Activated T-cell treated with anti-CD3 and anti-CD28 coated beads, Interleukin-2, amount 50 U/mL, for 48 hours (primary cell): ENCODE measurements around the gene NPTX1.
A peak's percentile ranks its signal among the peaks of the same experiment; 100 is the strongest.
"Not testable (repeated sequence)": the region's sequence is repeated elsewhere in the genome, so short reads cannot be mapped to it uniquely, and the experiment has no call there.

ENCODE experiments used
- DNase-seq, 2 experiments: peaks; one replicate each; pipeline ENCODE4 v3.0.0-alpha.2; 2020

The NPTX1 gene

GRCh38 chr17:80475910-80476876, at the start of gene NPTX1:
Gene NPTX1 (minus strand): TSS chr17:80476607. CDS start chr17:80476446, 161 bp downstream.
- peak in 1 of 2 experiments; percentile 41 for DNase-seq

GRCh38 chr17:80523956-80524712, 47.7 kb upstream of the NPTX1 start:
- DNase-seq: no peak

GRCh38 chr17:80523054-80523744, 46.8 kb upstream of the NPTX1 start:
- DNase-seq: no peak

GRCh38 chr17:80520810-80521455, 44.5 kb upstream of the NPTX1 start:
- DNase-seq: no peak

GRCh38 chr17:80519091-80519781, 42.8 kb upstream of the NPTX1 start:
- DNase-seq: no peak

- no peak for DNase-seq
Observed at GRCh38 chr17:80518392-80518791, 42.0 kb upstream of the NPTX1 start.

GRCh38 chr17:80517641-80518040, 41.2 kb upstream of the NPTX1 start:
- no peak for DNase-seq

- DNase-seq: no peak
Observed at GRCh38 chr17:80516171-80516932, 39.9 kb upstream of the NPTX1 start.

- no peak for DNase-seq
Observed at GRCh38 chr17:80513892-80514291, 37.5 kb upstream of the NPTX1 start.

- DNase-seq: no peak
Observed at GRCh38 chr17:80513201-80513600, 36.8 kb upstream of the NPTX1 start.

GRCh38 chr17:80512233-80512632, 35.8 kb upstream of the NPTX1 start:
- DNase-seq: no peak

- DNase-seq: no peak
Observed at GRCh38 chr17:80511222-80512180, 35.1 kb upstream of the NPTX1 start.

GRCh38 chr17:80510772-80511171, 34.4 kb upstream of the NPTX1 start:
- no peak for DNase-seq

GRCh38 chr17:80510132-80510531, 33.7 kb upstream of the NPTX1 start:
- DNase-seq: no peak

- no peak for DNase-seq
Observed at GRCh38 chr17:80509311-80509710, 32.9 kb upstream of the NPTX1 start.

GRCh38 chr17:80507965-80508364, 31.6 kb upstream of the NPTX1 start:
- DNase-seq: no peak

- not testable (repeated sequence) for DNase-seq
Observed at GRCh38 chr17:80507177-80507576, 30.8 kb upstream of the NPTX1 start.

- no peak for DNase-seq
Observed at GRCh38 chr17:80504686-80505413, 28.4 kb upstream of the NPTX1 start.

GRCh38 chr17:80503921-80504320, 27.5 kb upstream of the NPTX1 start:
- no peak for DNase-seq
